Stomach (tissue), 4 donors: ENCODE measurements around the gene CHMP2A.

Source experiments
- POLR2AphosphoS5 ChIP-seq, 3 donors: sonication (generic); formaldehyde crosslinking; IDR thresholded peaks; one replicate each; pipeline ENCODE4 v1.6.1; 2016; ENCODE audit warnings: antibody characterized with exemption in 3 of 3
- TF ChIP-seq, protein P1 (sequence below), 7 experiments: fragments of 450-650 bp in 4 of 7; fragments of 200-600 bp in 3 of 7; sonication (generic) in 3 of 7; IDR thresholded peaks; one replicate each; pipeline ENCODE4 v1.5.1; 2016 to 2019; ENCODE audit warnings: antibody characterized with exemption in 7 of 7, control low read depth in 2 of 7, mild to moderate bottlenecking in 1 of 7

DNA sequence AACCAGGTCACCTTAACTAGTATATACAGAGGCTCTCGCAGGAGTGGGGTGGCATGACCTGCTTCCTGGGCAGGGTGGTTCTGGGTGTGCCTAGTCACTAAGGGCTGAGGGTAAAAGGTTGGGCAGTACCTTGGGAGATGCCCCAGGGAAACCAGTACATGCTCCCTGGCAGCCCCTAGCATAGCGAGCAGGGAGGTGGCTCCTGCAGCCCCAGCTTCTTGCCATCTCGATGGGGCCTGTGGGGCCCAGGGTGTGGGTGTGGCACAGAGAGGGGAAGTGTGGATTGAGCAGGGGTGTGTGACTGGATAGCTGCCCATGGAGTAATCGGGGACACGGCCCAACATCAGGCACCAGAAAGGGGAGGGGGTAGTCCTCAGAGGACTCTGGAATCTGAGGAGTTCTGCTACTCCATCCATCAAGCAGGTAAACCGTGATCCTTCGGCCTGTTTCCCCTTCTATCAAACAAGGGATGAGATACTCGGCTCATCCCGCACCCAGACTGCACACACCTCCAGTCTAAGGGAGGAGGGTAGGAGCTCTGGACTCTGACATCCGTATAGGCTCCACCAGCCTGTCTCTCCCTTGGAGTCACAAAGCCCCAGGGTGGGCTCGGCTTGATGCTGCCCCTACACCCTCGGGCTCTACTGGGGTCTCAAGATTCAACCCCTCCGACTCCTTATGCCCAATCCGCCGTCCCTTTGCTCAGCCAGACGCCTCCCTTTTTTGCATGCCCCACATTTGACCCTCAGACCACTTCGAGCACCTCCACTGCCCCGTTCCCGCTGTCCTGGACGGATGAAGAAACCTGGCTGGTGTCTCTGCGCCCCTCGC lies 36.4 kb downstream of the CHMP2A start:
- no peak for TF ChIP-seq POLR2AphosphoS5 (IDR thresholded peaks at IDR 0.05)
- TF ChIP-seq, protein P1, sequence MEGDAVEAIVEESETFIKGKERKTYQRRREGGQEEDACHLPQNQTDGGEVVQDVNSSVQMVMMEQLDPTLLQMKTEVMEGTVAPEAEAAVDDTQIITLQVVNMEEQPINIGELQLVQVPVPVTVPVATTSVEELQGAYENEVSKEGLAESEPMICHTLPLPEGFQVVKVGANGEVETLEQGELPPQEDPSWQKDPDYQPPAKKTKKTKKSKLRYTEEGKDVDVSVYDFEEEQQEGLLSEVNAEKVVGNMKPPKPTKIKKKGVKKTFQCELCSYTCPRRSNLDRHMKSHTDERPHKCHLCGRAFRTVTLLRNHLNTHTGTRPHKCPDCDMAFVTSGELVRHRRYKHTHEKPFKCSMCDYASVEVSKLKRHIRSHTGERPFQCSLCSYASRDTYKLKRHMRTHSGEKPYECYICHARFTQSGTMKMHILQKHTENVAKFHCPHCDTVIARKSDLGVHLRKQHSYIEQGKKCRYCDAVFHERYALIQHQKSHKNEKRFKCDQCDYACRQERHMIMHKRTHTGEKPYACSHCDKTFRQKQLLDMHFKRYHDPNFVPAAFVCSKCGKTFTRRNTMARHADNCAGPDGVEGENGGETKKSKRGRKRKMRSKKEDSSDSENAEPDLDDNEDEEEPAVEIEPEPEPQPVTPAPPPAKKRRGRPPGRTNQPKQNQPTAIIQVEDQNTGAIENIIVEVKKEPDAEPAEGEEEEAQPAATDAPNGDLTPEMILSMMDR (IDR thresholded peaks at IDR 0.05) = peak in 3 of 7 experiments; percentile 28 to 58 (median 35)
